OCI-LY7 (cell line): Measurements from ENCODE around the gene ABCG5. TPM values are rescaled to one million over a fixed set of nuclear protein-coding genes. Genes with fewer than 3 reads are reported as not detected.

Source experiments
- BruUV-seq: library from RNA; stranded (reverse); fragments of 400-500 nt; replicated peaks from 2 replicates; lab custom pipeline; 2021; lab: Mats Ljungman, UMichigan
- CTCF ChIA-PET: fragments of 300-600 bp; sonication (Branson Sonifier 250); formaldehyde crosslinking; loops from one replicate; lab custom pipeline; 2022; ENCODE audit warnings: antibody characterized with exemption; ENCODE audit not compliant: unreplicated experiment; lab: Charles Lee
- POLR2A ChIA-PET: fragments of 300-600 bp; sonication (Branson Sonifier 250); formaldehyde crosslinking; loops from one replicate; lab custom pipeline; 2022; ENCODE audit warnings: antibody characterized with exemption; lab: Charles Lee
- DNase-seq: peaks from one replicate; pipeline ENCODE4 v3.0.0-alpha.2; 2015; ENCODE audit warnings: low spot score
- H2AFZ ChIP-seq: fragments of 200-600 bp; sonication (generic), shearing (Covaris generic); 2 replicates; pipeline ENCODE4 v1.6.1; 2014; ENCODE audit warnings: mild to moderate bottlenecking, antibody characterized with exemption, low read length, moderate library complexity
- H3K27ac ChIP-seq: fragments of 200-600 bp; sonication (generic); 2 replicates; pipeline ENCODE4 v1.5.1; 2014; ENCODE audit warnings: mixed run types, low read depth, mild to moderate bottlenecking, moderate library complexity, low read length, inconsistent platforms; ENCODE audit not compliant: poor library complexity, severe bottlenecking
- H3K36me3 ChIP-seq: fragments of 200-600 bp; sonication (generic); 2 replicates; pipeline ENCODE4 v1.6.1; 2014; ENCODE audit warnings: mild to moderate bottlenecking, antibody characterized with exemption, low read length, moderate library complexity, mixed read lengths; ENCODE audit not compliant: insufficient read depth
- H3K4me1 ChIP-seq: fragments of 200-600 bp; sonication (generic); 2 replicates; pipeline ENCODE4 v1.5.1; 2014; ENCODE audit warnings: mild to moderate bottlenecking, low read length; ENCODE audit not compliant: insufficient read depth, poor library complexity, severe bottlenecking
- H3K4me2 ChIP-seq: fragments of 200-600 bp; sonication (generic); 2 replicates; pipeline ENCODE4 v1.6.1; 2014; ENCODE audit warnings: mild to moderate bottlenecking, low read length
- H3K4me3 ChIP-seq: fragments of 200-600 bp; sonication (generic); 2 replicates; pipeline ENCODE4 v1.5.1; 2014; ENCODE audit warnings: mild to moderate bottlenecking, low read depth, low read length; ENCODE audit not compliant: poor library complexity, severe bottlenecking
- H3K79me2 ChIP-seq: fragments of 200-600 bp; sonication (generic); 2 replicates; pipeline ENCODE4 v1.6.1; 2016; ENCODE audit warnings: low read depth, mild to moderate bottlenecking, low read length, moderate library complexity, mixed read lengths; ENCODE audit not compliant: insufficient read depth
- H3K9me2 ChIP-seq: fragments of 200-600 bp; sonication (generic); 2 replicates; pipeline ENCODE4 v1.6.1; 2016; ENCODE audit warnings: mild to moderate bottlenecking, low read length, mixed read lengths; ENCODE audit not compliant: insufficient read depth
- H3K9me3 ChIP-seq: fragments of 200-600 bp; sonication (generic); 2 replicates; pipeline ENCODE4 v1.6.1; 2014; ENCODE audit warnings: mild to moderate bottlenecking, mixed run types, low read length, mixed read lengths
- H4K20me1 ChIP-seq: fragments of 200-600 bp; sonication (generic); 2 replicates; pipeline ENCODE4 v1.6.1; 2014; ENCODE audit warnings: mild to moderate bottlenecking, antibody characterized with exemption, low read length, moderate library complexity, mixed read lengths; ENCODE audit not compliant: insufficient read depth
- CTCF ChIP-seq: fragments of 200-600 bp; sonication (generic); conservative IDR thresholded peaks from 2 replicates; pipeline ENCODE4 v1.5.1; 2014; ENCODE audit warnings: mild to moderate bottlenecking, antibody characterized with exemption, low read length, moderate library complexity, mixed read lengths
- EZH2phosphoT487 ChIP-seq: fragments of 200-600 bp; sonication (generic); IDR thresholded peaks from 2 replicates; pipeline ENCODE4 v1.6.1; 2018; ENCODE audit warnings: low read depth, borderline replicate concordance, mild to moderate bottlenecking, mixed run types, antibody characterized with exemption, low read length, moderate library complexity, mixed read lengths
- intact Hi-C: fragments of 100-400 bp; cut with micrococcal nuclease; formaldehyde crosslinking; loops from one replicate; pipeline ENCODE4 v1.10.0; 2022; ENCODE audit not compliant: unreplicated experiment
- total RNA-seq, 2 experiments: library from RNA; depleted of rRNA in 1 of 2; stranded (reverse); fragments of >200 nt in 1 of 2; shearing (Covaris generic) in 1 of 2; gene quantifications; 2 replicates each; pipeline ENCODE4 v1.2.3, GENCODE V29; 2014 to 2022

The ABCG5 gene
- total RNA-seq, 2 experiments from 2014 or later, result not detected

- TF ChIP-seq EZH2phosphoT487 (no peak), CTCF (no peak)
- H3K79me2 ChIP-seq, result no peaks in the 10 kb centered on the region
- no TSS peak for BruUV-seq
- H2AFZ ChIP-seq, result no peak overlapping the region
- ChIA-PET POLR2A (no interaction called here), CTCF (no interaction called here)
- H4K20me1 ChIP-seq, result no peaks in the 10 kb centered on the region; the same call in 1 of the 2 replicates
- no peak overlapping the region for H3K4me2 ChIP-seq
- H3K9me2 ChIP-seq, result no peaks in the 10 kb centered on the region
- no peak overlapping the region for H3K4me3 ChIP-seq
- H3K36me3 ChIP-seq, result no peaks in the 10 kb centered on the region
- DNase-seq, result no peak
- intact Hi-C loops, result no loop called here
- H3K9me3 ChIP-seq, result no peaks in the 10 kb centered on the region
- no peaks in the 10 kb centered on the region for H3K4me1 ChIP-seq
- H3K27ac ChIP-seq, result no peak overlapping the region
Observed at GRCh38 chr2:43791035-43791765, 47.4 kb downstream of the ABCG5 start.

- no peak overlapping the region for H3K4me2 ChIP-seq
- ChIA-PET POLR2A (interaction anchor here (0.6 kb wide), 4 partner anchors 8 to 1069 kb away, joined by 3 to 4 read pairs (median 3); no protein-coding TSS in a partner anchor), CTCF (no interaction called here)
- H4K20me1 ChIP-seq, result no peaks in the 10 kb centered on the region
- H3K9me3 ChIP-seq, result no peaks in the 10 kb centered on the region
- no peak overlapping the region for H3K27ac ChIP-seq
- H2AFZ ChIP-seq, result no peak overlapping the region
- no peaks in the 10 kb centered on the region for H3K9me2 ChIP-seq
- no peaks in the 10 kb centered on the region for H3K79me2 ChIP-seq
- no TSS peak for BruUV-seq
- intact Hi-C loops, result no loop called here
- TF ChIP-seq EZH2phosphoT487 (no peak), CTCF (no peak)
- no peak for DNase-seq
- no peaks in the 10 kb centered on the region for H3K36me3 ChIP-seq
- H3K4me3 ChIP-seq, result no peak overlapping the region
- no peaks in the 10 kb centered on the region for H3K4me1 ChIP-seq
Observed at GRCh38 chr2:43790147-43790546, 48.5 kb downstream of the ABCG5 start.

- no peak overlapping the region for H3K4me3 ChIP-seq
- H3K79me2 ChIP-seq, result no peaks in the 10 kb centered on the region
- H4K20me1 ChIP-seq, result no peaks in the 10 kb centered on the region
- no peaks in the 10 kb centered on the region for H3K9me3 ChIP-seq
- POLR2A ChIA-PET, result no interaction called here
- H3K36me3 ChIP-seq, result no peaks in the 10 kb centered on the region
- CTCF ChIA-PET, result no interaction called here
- H3K9me2 ChIP-seq, result no peaks in the 10 kb centered on the region
- H3K4me1 ChIP-seq, result no peaks in the 10 kb centered on the region
- intact Hi-C loops, result no loop called here
- no TSS peak for BruUV-seq
- H3K27ac ChIP-seq, result no peak overlapping the region
- TF ChIP-seq EZH2phosphoT487, result no peak
- H3K4me2 ChIP-seq, result no peak overlapping the region
- no peak for DNase-seq
- no peak overlapping the region for H2AFZ ChIP-seq
Observed at GRCh38 chr2:43788646-43789045, 50.0 kb downstream of the ABCG5 start.
